AG09319 (cell line): ENCODE results near the gene PRRC2A.

Source experiments
- DNase-seq: peaks from one replicate; pipeline ENCODE4 v3.0.0-alpha.2; 2010; ENCODE audit warnings: low read depth; ENCODE audit errors: extremely low read depth
- CTCF ChIP-seq: IDR thresholded peaks from 2 replicates; pipeline ENCODE4 v1.5.1; 2011; ENCODE audit warnings: low read depth, mild to moderate bottlenecking, inconsistent platforms, low read length, moderate library complexity

PRRC2A gene

DNA sequence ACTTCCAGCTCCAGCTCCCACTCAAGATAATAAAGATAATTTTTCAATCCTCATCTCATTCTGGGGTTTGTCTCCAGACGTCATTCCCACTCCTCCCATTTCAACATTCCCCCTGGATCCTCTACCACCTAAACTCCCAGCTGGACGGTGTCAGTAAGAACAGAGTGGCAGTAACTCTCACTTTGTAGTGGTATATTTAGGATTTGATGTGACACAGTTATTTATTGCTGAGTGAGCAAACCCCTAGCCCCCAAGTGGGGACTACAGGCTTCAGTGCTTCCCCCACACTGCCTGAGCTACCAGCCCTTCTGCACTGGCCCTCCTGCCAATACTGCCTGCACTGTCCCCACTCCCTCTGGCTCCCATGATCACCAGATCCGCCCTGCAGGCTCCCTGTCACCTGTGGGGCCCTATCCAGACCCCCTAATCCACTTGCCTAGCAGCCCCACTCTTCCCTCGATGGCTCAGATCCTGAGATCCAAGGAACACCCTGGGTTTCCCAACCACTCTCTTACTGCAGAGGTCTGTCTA, 37.7 kb downstream of the PRRC2A start:
- no peak for DNase-seq
- TF ChIP-seq CTCF = no peak

DNA sequence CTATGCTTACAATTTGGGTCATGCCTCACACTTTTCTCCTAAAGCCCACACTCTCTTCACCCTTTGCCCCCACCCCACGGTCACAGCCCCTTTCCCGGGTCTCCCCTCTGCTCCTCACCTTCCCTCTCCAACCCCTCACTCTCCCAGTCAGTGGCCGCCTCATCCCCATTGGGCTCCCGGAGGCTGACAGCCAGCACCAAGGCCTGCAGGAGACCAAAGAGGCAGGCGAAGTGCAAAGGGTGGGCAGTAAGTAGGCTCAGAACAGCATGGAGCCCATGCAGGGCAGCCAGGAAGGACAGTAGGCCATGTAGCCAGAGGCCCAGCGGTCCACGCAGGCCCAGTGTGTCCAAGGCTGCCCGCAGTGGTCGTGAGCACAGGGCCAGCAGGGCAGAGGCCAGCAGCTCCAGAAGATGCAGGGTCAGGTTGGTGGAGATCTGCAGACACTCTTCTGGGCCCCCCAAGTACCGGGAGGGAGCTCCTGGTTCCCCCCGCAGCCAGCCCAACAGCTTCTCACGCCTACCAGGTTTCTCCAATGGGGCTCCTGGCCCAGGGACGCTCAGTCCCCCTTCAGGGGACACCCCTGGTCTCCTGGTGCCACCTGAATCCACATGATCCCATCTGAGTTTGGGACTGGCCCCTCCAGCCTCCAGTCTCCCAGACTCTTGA, 38.6 kb downstream of the PRRC2A start:
- DNase-seq = no peak
- TF ChIP-seq CTCF = no peak

GRCh38 chr6:31659649-31660380, 39.3 kb downstream of the PRRC2A start:
- no peak for DNase-seq
- TF ChIP-seq CTCF = no peak

DNA sequence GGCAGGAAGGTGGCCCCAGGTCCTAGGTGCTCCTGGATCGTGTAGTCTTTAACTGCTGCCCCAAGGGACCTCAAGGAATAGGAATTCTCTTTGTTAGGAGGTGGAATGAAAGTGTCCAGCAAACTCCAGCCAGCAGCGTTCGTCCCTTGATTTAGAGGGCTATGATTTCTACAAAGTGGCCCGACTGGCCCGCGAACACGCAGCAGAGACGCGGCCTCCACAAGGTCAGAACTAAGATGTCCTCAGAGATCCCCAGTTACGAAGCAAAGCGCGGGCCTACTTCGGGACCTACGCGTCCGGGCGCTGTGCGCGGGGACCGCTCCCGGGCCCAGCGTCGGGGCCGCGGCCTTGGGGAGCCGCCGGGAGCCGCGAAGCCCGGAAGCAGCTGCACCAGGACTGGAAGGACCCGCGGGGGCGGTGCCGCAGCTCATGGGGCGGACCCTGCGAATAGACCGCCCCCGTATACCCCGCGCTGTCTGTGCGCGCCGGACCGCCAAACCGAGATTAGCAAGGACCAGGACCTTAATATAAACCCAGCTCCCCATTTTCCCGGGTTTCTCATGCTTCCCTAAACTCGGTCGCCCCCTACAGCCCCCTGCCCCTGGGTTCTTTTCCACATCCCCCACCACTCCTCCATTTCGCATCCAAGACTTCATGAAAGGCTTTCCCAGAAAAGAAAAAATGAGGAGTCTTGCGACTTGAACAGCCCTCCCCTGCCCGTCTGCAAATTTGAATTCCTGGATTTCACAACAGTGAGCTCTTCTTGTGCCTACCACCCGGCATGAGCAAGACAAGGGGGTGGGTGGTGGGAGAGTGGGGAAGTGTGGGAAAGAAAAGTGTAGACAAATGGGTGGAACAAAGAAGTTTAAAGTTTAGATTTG, 40.1 kb downstream of the PRRC2A start, which contains the start of gene C6orf47:
TSS of gene C6orf47 (minus strand) at position 398 of the 881 bp plus-strand sequence. CDS start 831 bp downstream, outside the sequence.
- DNase-seq = peak; percentile 49
- TF ChIP-seq CTCF = no peak

DNA sequence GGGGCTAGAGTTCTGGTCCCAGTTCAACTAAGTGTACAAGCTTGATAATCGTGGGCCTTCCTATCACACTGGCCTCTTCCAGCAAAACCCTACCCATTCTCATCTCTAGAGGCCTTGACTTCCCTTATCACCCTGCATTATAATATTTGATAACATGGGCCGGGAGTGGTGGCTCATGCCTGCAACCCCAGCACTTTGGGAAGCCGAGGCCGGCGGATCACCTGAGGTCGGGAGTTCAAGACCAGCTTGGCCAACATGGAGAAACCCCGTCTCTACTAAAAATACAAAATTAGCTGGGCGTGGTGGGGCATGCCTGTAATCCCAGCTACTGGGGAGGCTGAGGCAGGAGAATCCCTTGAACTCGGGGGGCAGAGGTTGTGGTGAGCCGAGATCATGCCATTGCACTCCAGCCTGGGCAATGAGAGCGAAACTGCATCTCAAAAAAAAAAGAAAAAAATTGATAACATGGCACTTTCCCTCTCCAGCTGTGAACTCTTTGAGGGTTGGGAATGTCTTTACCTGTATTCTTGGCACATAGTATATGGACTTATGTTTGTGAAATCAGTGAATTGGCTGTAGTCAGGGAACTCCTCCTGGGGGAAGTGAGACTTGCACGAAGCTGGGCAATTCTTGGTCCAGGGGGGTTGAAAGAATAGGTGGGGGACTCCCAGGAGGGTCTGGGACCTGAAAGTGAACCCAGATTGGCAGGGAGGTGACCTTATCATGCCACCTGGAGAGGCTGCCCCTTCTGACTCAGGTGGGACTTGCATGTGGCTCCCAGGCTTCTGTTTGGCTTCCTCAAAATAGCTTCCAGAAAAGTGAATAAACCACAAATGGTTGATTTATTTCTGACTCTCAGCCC, 41.0 kb downstream of the PRRC2A start:
- TF ChIP-seq CTCF = no peak
- DNase-seq = no peak

GRCh38 chr6:31662124-31662723, 41.7 kb downstream of the PRRC2A start:
- TF ChIP-seq CTCF = no peak
- DNase-seq = no peak
